Stimulated activated CD4-positive, alpha-beta T cell treated with anti-CD3 and anti-CD28 coated beads, Interleukin-1b, Interleukin-23, amount 100 ng/mL, for 1 hour (primary cell): ENCODE data around the gene ZNHIT1.
"Not testable (repeated sequence)": the region's sequence is repeated elsewhere in the genome, so short reads cannot be mapped to it uniquely, and the experiment has no call there.

ENCODE experiments used
- DNase-seq, 2 donors: peaks; one replicate each; pipeline ENCODE4 v3.0.0-alpha.2; 2020; ENCODE audit warnings: low read depth in 2 of 2

The ZNHIT1 gene

GRCh38 chr7:101186844-101187428 is 31.0 kb upstream of the ZNHIT1 start:
- DNase-seq = no peak

DNA sequence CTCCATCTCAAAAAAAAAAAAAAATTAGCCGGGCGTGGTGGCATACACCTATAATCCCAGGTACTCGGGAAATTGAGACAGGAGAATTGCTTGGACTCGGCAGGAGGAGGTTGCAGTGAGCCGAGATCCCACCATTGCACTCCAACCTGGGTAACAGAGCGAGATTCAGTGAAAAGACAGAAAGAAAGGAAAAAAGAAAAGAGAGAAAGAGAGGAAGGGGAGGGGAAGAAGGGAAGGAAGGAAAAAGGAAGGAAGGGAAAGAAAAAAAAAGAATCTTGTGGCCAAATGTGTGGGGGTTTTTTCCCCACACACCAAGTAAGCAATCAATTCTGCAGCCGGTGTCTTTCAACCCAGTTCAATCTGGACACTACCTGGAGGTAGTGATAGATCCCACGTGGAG is 28.9 kb upstream of the ZNHIT1 start:
- DNase-seq = no peak

- no peak for DNase-seq
Measured at GRCh38 chr7:101195884-101196283, 22.1 kb upstream of the ZNHIT1 start.

DNA sequence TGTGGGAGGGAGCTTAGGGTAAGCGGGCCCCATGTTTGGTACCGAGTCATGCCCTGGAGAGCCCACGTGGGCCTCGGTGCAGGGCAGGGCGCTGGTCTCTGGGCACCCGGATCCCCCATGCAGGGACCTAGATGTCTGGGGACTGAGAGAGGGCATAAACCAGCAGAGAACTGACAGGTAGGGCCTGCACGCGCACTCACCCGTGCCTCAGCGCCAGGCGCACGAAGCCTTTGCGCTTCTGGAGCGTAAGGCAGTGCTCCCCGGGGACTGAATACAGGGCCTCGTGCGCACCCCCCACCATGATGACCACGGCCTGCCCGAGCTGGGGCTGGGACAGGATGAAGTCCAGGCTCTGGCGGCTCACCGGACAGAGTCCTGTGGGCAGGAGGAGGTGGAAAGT is 20.0 kb upstream of the ZNHIT1 start:
- no peak for DNase-seq

DNA sequence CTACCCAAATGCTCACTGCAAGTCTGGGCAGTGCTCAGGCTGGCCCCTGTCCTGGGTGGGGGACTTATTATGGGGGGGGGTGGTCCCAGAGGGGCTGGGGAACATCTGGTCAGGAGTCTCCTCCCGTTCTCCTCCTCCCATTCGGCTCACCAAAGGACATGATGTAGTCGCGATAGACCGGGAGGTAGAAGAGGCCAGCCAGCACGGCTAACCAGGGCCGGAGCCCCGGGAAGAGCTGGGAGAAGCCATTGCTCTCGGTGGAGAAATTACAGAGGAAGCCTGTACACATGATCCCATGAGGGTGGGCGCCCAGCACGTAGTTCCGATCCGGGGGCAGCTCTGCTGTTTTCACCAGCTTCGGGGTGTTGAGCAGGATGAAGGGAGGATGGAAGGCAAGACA is 19.5 kb upstream of the ZNHIT1 start:
- DNase-seq = no peak

DNA sequence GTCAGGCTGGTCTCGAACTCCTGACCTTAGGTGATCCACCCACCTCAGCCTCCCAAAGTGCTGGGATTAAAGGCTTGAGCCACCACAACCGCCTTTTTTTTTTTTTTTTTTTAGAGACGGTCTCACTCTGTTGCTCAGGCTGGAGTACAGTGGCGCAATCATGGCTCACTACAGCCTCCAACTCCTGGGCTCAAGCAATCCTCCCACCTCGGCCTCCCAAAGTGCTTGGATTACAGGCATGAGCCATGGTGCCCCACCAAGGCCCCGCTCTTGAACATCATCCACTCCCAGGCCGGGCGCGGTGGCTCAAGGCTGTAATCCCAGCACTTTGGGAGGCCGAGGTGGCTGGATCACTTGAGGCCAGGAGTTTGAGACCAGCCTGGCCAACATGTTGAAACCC is 18.4 kb upstream of the ZNHIT1 start:
- DNase-seq = not testable (repeated sequence)

DNA sequence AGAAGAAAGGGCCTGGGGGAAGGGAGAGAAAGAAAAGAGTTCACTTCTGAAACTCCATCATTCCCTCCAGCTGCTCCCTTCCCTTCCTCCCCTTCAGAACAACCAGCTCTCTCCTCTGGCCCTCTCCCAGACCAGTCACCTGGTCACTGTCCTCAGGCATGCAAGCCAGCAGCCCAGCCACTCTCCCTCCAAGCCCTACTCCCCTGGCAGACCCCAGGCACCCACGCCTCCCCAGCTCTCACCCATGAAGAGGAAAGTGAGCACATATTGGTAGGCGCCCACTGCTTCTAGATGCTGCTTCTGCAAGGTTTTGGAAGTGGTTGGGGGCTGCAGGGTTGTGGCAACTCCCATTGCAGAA is 17.5 kb upstream of the ZNHIT1 start:
- no peak for DNase-seq

GRCh38 chr7:101200862-101201599 is 16.9 kb upstream of the ZNHIT1 start, which contains the start of gene MOGAT3:
Gene MOGAT3, minus strand, starts transcription at chr7:101201036. Its CDS starts 182 bp downstream, at chr7:101200854.
- DNase-seq = no peak

DNA sequence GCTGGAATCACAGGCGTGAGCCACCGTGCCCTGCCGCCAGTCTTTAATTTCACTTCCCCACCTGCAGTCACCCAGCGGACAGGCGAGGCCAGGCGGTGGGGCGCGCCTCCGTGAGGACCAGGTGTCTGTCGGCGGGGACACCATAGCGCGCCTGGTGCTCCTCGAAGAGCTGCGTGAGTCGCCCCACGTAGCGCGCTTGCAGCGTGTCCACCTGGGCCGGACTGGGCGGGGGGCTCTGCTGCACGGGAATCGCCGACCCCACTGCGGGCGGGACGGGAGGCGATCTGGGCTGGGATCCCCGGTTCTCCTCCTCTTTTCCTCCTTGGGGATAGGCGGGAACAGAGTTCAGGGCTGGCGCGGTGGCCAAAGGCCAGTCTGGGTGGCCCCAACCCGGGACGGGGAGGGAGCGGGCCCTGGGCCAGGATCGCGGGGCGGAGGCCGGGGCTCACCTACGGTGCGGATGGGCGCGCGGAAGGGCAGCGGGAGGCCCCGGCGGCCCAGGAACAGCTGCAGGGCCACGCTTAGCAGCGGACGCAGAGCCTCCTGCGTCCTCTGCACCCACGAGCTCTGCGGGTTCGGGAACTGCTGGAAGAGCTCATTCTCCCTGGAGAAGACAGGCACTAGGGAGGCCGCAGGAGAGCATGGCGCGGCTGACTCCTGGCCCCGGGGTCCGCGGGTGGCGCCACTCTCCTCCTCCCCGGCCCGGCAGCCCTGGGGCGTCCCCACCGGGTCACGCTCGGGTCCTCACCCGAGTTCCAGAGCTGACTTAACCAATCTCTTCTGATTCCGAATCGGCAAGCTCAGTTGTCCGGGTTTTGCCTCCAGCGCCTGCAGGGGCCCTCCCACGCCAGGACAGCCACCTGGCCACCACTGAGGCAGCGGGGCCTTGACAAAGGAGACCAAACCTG is 16.0 kb upstream of the ZNHIT1 start:
- DNase-seq = no peak

GRCh38 chr7:101202603-101202918 is 15.4 kb upstream of the ZNHIT1 start:
- no peak for DNase-seq

DNA sequence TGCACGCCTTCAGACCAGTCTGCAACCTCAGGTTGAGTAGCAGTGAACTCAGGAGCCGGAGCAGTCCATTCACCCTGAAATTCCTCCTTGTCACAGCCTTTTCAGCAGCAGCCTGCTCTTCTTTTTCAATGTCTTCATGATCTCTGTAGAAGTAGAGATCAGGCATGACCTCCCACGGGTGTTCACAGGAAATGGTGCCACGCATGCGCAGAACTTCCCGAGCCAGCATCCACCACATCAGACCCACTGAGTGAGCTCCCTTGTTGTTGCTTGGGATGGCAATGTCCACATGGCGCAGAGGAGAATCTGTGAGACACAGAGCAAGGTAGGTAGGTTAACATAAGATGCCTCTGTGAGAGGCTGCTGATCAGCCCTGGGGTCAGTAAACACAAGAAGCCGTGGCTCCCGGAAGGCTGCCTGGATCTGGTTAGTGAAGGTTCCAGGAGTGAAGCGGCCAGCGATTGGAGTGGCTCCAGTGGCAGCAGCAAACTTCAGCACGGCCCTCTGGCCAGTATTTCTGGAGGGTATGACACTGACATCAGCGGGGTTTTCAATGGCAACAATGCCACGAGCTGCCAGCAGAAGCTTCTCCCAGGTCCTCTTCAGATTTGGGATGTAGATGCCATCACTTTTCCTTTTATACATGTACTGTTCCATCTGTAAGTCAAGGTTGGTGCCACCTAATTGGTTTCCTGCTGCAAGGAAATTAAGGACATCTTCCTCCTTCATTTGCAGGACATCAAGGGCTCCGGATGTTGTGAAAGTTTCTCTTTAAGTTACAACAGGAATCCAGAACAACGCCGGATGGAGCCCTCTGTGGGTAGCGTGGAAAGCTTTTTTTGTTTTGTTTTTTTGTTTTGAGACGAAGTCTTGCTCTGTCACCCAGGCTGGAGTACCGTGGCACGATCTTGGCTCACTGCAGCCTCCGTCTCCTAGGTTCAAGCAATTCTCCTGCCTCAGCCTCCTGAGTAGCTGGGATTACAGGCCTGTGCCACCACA is 13.9 kb upstream of the ZNHIT1 start:
- not testable (repeated sequence) for DNase-seq

DNA sequence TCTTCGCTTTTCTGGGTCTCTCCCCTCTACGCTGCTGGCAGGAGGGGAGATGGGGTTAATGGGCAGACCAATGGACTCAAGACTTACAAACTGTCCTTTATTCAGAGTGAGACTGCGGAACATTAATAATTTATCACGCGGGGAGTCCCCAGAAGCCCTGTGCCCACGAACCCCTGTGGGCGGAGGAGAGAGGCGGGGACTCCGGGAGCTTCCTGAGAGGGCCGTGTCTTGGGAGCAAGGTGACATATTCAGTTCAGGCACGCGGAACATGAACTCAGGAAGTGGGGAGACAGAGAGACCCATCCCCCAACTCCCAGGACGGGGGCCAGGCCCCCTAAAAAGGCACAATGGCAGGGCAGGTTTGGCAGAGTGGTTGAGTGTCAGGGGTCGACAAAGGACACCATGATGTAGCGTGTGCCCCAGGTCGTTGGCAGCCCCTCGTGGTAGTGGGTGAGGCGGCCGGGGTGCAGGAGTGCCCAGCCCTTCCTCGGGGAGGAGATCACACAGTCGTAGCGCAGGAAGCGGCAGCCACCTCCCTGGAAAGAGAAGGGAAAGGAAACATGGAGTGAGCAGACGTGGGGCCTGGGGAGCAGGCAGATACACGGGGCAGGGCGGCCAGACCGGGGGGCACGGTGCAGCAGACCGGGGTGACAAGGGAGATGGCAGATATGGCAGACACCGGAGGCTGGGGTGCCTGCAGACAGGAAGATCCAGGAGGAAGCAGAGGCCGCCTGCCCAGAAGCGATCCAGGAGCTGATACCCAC is 11.9 kb upstream of the ZNHIT1 start:
- DNase-seq = no peak

DNA sequence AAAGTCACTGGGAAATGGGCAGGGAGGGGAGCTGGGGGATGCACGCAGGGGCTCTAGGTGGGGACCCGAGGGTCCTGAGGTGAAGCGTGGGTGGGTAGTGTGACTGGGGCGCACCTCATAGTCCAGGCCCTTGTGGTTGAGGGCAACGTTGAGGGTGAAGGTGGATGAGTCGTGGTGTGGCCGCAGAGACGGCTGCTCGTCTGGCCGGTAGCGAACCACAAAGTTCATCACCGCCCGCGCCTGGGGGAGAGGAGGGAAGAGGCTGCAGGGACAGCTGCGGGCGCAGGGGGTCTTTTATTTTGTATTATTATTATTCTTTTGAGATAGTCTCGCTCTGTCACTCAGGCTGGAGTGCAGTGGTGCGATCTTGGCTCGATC is 11.3 kb upstream of the ZNHIT1 start:
- DNase-seq = no peak

- no peak for DNase-seq
Measured at GRCh38 chr7:101207459-101207858, 10.5 kb upstream of the ZNHIT1 start.

DNA sequence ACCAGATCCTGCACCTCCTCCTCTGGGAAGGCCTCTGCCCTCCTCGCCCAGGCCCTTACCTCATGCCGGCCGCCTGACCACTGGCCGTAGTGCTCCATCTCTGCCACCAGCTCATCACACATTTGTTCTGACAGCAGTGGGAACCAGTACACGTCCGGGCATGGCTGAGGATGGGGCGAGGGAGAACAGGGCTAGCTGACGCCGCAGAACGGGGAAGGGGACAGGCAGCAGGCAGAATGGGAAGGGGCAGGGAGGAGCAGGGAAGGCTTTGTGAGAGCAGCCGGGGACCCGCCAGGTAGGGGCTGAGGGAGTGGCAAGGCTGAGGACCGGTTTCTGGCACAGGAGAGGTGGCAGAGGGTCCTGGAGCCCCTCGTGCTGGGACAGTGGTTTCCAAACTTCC is 9.2 kb upstream of the ZNHIT1 start:
- DNase-seq = no peak

- DNase-seq = no peak
Measured at GRCh38 chr7:101210143-101210542, 7.8 kb upstream of the ZNHIT1 start.

DNA sequence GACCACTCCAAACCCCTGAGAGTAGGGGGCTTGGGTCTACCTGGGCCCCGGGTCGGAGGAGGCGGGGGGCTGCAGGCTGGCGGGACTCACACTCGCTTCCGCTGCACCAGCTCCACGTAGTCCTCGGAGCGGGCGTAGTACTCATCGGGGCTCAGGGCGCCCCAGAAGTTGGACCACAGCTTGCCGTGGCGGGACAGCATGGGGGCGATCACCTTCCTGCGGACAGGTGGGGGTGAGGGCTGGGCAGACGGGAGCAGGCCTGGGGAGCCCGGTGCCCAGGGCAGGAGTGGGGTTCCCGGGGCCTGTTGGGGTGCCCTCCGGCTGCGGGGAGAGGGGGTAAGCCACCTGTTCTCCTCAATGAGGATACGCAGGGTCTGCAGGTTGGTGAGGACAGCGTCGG is 6.5 kb upstream of the ZNHIT1 start:
- no peak for DNase-seq

DNA sequence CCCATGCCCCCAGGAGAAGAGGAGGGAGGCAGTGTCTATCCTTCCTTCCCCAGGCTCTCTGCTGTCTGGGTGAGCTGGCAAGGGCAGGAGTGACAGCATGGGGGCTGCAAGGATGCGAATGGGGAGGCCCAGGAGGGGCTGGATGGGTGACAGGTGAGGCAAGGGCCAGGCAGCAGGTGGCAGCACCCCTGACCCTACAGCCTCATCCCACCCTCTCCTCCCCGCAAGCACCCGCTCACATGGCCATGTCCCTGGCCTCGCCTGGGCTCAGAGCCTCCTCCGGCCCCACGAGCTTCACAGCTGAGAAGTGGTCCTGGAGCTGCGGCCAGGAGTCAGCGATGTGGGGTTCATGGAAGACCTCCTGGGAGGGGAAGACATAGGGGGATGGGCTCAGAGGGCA is 6.0 kb upstream of the ZNHIT1 start:
- no peak for DNase-seq

- no peak for DNase-seq
Measured at GRCh38 chr7:101216001-101216859, 1.7 kb upstream of the ZNHIT1 start.

- DNase-seq = no peak
Measured at GRCh38 chr7:101216860-101217387, 1.0 kb upstream of the ZNHIT1 start.
